ENCODE results near the gene NPTXR. TPM values are rescaled to one million over a fixed set of nuclear protein-coding genes. Genes with fewer than 3 reads are reported as not detected.

NPTXR gene
- polyA plus RNA-seq, 3 donors, result 0.04 TPM; not detected in 2

- Histone ChIP-seq H3K4me2 (replicated peaks; ENCODE audit: extremely low read depth, low read length, poor library complexity, severe bottlenecking) (no peak overlapping the region), H3K4me1 (ENCODE audit: control insufficient read depth in 1 of 2, insufficient read depth in 2 of 2, low read length in 2 of 2) (peaks cover 4% of the 10 kb centered on the region in 2 donors), H3K9ac (ENCODE audit: insufficient read depth, low read length, poor library complexity, severe bottlenecking) (no peak overlapping the region), H2AFZ (ENCODE audit: insufficient read depth, low read depth, low read length, poor library complexity, severe bottlenecking) (no peak overlapping the region), H3K79me2 (ENCODE audit: insufficient read depth, low read length) (peaks cover under 1% of the 10 kb centered on the region), H3K9me3 (replicated peaks in 1 of 2; ENCODE audit: control insufficient read depth in 1 of 2, insufficient read depth in 1 of 2, low read length in 2 of 2) (no peaks in the 10 kb centered on the region), H3K27ac (ENCODE audit: low read depth in 1 of 2, low read length in 2 of 2) (no peak overlapping the region), H4K20me1 (ENCODE audit: insufficient read depth, low read length) (no peaks in the 10 kb centered on the region), H3K27me3 (ENCODE audit: control insufficient read depth in 2 of 2, insufficient read depth in 2 of 2, low read length in 2 of 2) (no peaks in the 10 kb centered on the region), H3K4me3 (replicated peaks in 1 of 3; ENCODE audit: low read depth in 2 of 3, low read length in 3 of 3) (no peak overlapping the region), H3K36me3 (replicated peaks in 1 of 2; ENCODE audit: control insufficient read depth in 1 of 2, insufficient read depth in 2 of 2, low read length in 2 of 2) (peaks cover 6 to 10% of the 10 kb centered on the region in 2 donors)
- H3K27ac Mint-ChIP-seq, result peak overlapping the region in 1 of 7 donors; percentile 49
- no peak for TF ChIP-seq CTCF (IDR thresholded peaks at IDR 0.05)
- H3K4me1 Mint-ChIP-seq, result peaks cover 14% of the 10 kb centered on the region
- WGBS (ENCODE audit: insufficient coverage), result 59% methylated on average over 7 of the region's 16 CpGs
- H3K4me3 Mint-ChIP-seq, result no peak overlapping the region
- DNase-seq, result no peak
- H3K36me3 Mint-ChIP-seq, result peaks cover 5% of the 10 kb centered on the region in 2 donors
- intact Hi-C loops (cut with micrococcal nuclease), result no loop called here
- H3K9me3 Mint-ChIP-seq, result no peaks in the 10 kb centered on the region
- H3K27me3 Mint-ChIP-seq (ENCODE audit: low read depth in 3 of 3), result peaks cover 0 to 3% (median 2%) of the 10 kb centered on the region in 3 donors
These were observed 55.6 kb downstream of the NPTXR start for GRCh38 chr22:38788021-38788816.

- intact Hi-C loops (cut with micrococcal nuclease), result no loop called here
- H3K4me3 Mint-ChIP-seq, result no peak overlapping the region
- no peak overlapping the region for H3K27ac ChIP-seq (ENCODE audit: low read depth in 1 of 2, low read length in 2 of 2)
These were observed 57.2 kb downstream of the NPTXR start for GRCh38 chr22:38786631-38787030.

More at GRCh38 chr22:38786631-38787030, 57.2 kb downstream of the NPTXR start:
- no peak overlapping the region for H2AFZ ChIP-seq (ENCODE audit: insufficient read depth, low read depth, low read length, poor library complexity, severe bottlenecking)
- Mint-ChIP-seq H3K9me3 (no peaks in the 10 kb centered on the region), H3K27me3 (ENCODE audit: low read depth in 3 of 3) (peaks cover 0 to 3% (median 2%) of the 10 kb centered on the region in 3 donors), H3K36me3 (peaks cover 11 to 12% of the 10 kb centered on the region in 2 donors), H3K4me1 (peaks cover 24% of the 10 kb centered on the region), H3K27ac (peak overlapping the region in 1 of 7 donors; percentile 26)
- H3K27me3 ChIP-seq (ENCODE audit: control insufficient read depth in 2 of 2, insufficient read depth in 2 of 2, low read length in 2 of 2), result no peaks in the 10 kb centered on the region
- no peak for DNase-seq
- no peak overlapping the region for H3K4me3 ChIP-seq (replicated peaks in 1 of 3; ENCODE audit: low read depth in 2 of 3, low read length in 3 of 3)
- H4K20me1 ChIP-seq (ENCODE audit: insufficient read depth, low read length), result no peaks in the 10 kb centered on the region
- H3K4me1 ChIP-seq (ENCODE audit: control insufficient read depth in 1 of 2, insufficient read depth in 2 of 2, low read length in 2 of 2), result peaks cover 12 to 15% of the 10 kb centered on the region in 2 donors
- no peaks in the 10 kb centered on the region for H3K9me3 ChIP-seq (replicated peaks in 1 of 2; ENCODE audit: control insufficient read depth in 1 of 2, insufficient read depth in 1 of 2, low read length in 2 of 2)
- no peak overlapping the region for H3K4me2 ChIP-seq (replicated peaks; ENCODE audit: extremely low read depth, low read length, poor library complexity, severe bottlenecking)
- WGBS (ENCODE audit: insufficient coverage), result 100% methylated on average over 1 of the region's 3 CpGs
- no peak for TF ChIP-seq CTCF (IDR thresholded peaks at IDR 0.05)
- H3K36me3 ChIP-seq (replicated peaks in 1 of 2; ENCODE audit: control insufficient read depth in 1 of 2, insufficient read depth in 2 of 2, low read length in 2 of 2), result peaks cover 6 to 10% of the 10 kb centered on the region in 2 donors
- H3K79me2 ChIP-seq (ENCODE audit: insufficient read depth, low read length), result no peaks in the 10 kb centered on the region
- H3K9ac ChIP-seq (ENCODE audit: insufficient read depth, low read length, poor library complexity, severe bottlenecking), result no peak overlapping the region
